GM19438 (cell line): Measurements from ENCODE around the gene DNMT1.

Experiments
- ATAC-seq: cut with Tn5 transposase; IDR thresholded peaks from one replicate; pipeline ENCODE4 v1.9.1; 2021; ENCODE audit warnings: low read depth; ENCODE audit not compliant: unreplicated experiment

The DNMT1 gene

GRCh38 chr19:10143681-10144080, 51.1 kb downstream of the DNMT1 start:
- no peak for ATAC-seq

- ATAC-seq: no peak
Measured at GRCh38 chr19:10142701-10143375, 51.9 kb downstream of the DNMT1 start.

GRCh38 chr19:10141973-10142372, 52.8 kb downstream of the DNMT1 start:
- no peak for ATAC-seq

- ATAC-seq: no peak
Measured at GRCh38 chr19:10141479-10141878, 53.3 kb downstream of the DNMT1 start.

GRCh38 chr19:10139952-10140351, 54.8 kb downstream of the DNMT1 start:
- no peak for ATAC-seq

- ATAC-seq: no peak
Measured at GRCh38 chr19:10138879-10139795, 55.6 kb downstream of the DNMT1 start.

GRCh38 chr19:10137751-10138682, 56.7 kb downstream of the DNMT1 start:
- ATAC-seq: no peak

- no peak for ATAC-seq
Measured at GRCh38 chr19:10136936-10137335, 57.8 kb downstream of the DNMT1 start.

- no peak for ATAC-seq
Measured at GRCh38 chr19:10135551-10136334, 59.0 kb downstream of the DNMT1 start.

- ATAC-seq: no peak
Measured at GRCh38 chr19:10134040-10134439, 60.7 kb downstream of the DNMT1 start.

- ATAC-seq: no peak
Measured at GRCh38 chr19:10133596-10133995, 61.2 kb downstream of the DNMT1 start.

- no peak for ATAC-seq
Measured at GRCh38 chr19:10132905-10133304, 61.8 kb downstream of the DNMT1 start.

- ATAC-seq: no peak
Measured at GRCh38 chr19:10126213-10126639, 68.5 kb downstream of the DNMT1 start.

GRCh38 chr19:10124429-10124828, 70.3 kb downstream of the DNMT1 start:
- ATAC-seq: no peak

- no peak for ATAC-seq
Measured at GRCh38 chr19:10122045-10122444, 72.7 kb downstream of the DNMT1 start.

GRCh38 chr19:10120538-10121189, 74.1 kb downstream of the DNMT1 start:
- no peak for ATAC-seq

GRCh38 chr19:10118960-10119359, 75.8 kb downstream of the DNMT1 start:
- ATAC-seq: no peak

- no peak for ATAC-seq
Measured at GRCh38 chr19:10116866-10117616, 77.7 kb downstream of the DNMT1 start.
